KOPT-K1 (cell line): ENCODE results near the gene PTPRR.

Experiments used
- H3K27ac ChIP-seq: fragments of 200-600 bp; sonication (generic); 2 replicates; pipeline ENCODE4 v1.5.1; 2016; ENCODE audit warnings: antibody characterized with exemption, mild to moderate bottlenecking, low read depth, low read length; ENCODE audit not compliant: poor library complexity, severe bottlenecking
- H3K36me3 ChIP-seq: fragments of 200-600 bp; sonication (generic); 2 replicates; pipeline ENCODE4 v1.5.1; 2017; ENCODE audit warnings: antibody characterized with exemption, mild to moderate bottlenecking, low read length, moderate library complexity; ENCODE audit not compliant: insufficient read depth
- H3K9me3 ChIP-seq: fragments of 200-600 bp; sonication (generic); 2 replicates; pipeline ENCODE4 v1.5.1; 2017; ENCODE audit warnings: antibody characterized with exemption, low read length, mild to moderate bottlenecking; ENCODE audit not compliant: insufficient read depth, poor library complexity, severe bottlenecking

PTPRR gene

DNA sequence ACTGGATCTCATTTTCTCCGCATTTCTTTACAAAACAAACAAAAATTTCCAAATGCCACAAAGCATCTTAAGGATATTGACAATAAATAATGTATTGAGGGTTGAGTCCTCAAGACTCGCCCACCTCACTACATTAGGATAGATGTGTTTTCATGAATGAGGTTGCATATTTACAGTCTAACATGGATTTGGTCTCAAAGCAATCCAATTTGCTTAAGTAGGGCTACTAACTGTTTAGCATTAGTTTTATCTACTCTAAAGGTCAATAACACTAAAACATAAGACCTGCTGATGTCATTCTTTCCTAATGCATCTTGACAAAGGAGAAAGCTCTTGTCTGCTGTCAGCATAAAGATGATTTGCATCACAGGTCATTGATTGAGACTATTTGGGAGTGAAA is 82.4 kb downstream of the PTPRR start:
- H3K27ac ChIP-seq, result no peak overlapping the region
- H3K36me3 ChIP-seq, result no peaks in the 10 kb centered on the region
- no peaks in the 10 kb centered on the region for H3K9me3 ChIP-seq

- H3K9me3 ChIP-seq, result no peaks in the 10 kb centered on the region
- H3K27ac ChIP-seq, result no peak overlapping the region
- no peaks in the 10 kb centered on the region for H3K36me3 ChIP-seq
Observed at GRCh38 chr12:70837026-70837425, 83.5 kb downstream of the PTPRR start.

DNA sequence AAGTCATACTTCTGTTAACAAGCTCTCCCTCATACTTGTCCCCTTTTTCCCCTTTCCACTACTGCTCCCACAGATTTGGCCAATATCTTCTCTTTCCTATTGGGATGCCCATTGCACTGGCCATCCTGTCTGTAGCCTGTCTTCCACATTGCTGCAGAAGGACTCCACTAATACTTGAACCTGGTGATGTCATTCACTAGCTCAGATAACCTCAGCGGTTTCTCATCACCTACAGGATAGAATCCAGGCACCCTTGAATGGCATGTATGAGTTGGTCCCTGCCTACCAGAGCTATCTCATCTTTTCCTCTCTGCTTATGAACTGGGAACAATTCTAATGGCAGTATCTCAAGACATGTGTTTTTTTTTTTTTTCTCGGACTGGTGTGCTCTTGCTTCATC is 84.6 kb downstream of the PTPRR start:
- Histone ChIP-seq H3K36me3 (no peaks in the 10 kb centered on the region), H3K27ac (no peak overlapping the region), H3K9me3 (no peaks in the 10 kb centered on the region)

DNA sequence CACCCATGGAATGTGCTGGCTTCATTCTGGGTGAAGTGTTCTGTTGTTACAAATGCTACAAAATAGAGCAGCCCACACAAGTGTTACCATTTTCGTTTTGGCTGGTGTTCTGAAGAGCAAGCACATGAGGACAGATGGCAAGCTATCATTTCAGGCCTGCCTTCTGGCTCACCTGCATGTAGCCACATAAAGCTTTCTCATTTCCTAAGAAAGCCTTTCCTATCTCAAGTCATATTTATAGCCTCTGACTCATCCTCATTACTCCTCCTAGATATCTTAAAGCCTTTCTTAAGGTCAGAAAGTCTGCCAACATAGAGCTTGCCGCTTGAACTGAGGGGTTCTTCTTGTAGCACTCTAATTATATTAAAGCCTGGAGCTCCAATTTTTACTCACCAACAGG is 89.0 kb downstream of the PTPRR start:
- no peaks in the 10 kb centered on the region for H3K9me3 ChIP-seq
- H3K27ac ChIP-seq, result no peak overlapping the region
- H3K36me3 ChIP-seq, result no peaks in the 10 kb centered on the region

DNA sequence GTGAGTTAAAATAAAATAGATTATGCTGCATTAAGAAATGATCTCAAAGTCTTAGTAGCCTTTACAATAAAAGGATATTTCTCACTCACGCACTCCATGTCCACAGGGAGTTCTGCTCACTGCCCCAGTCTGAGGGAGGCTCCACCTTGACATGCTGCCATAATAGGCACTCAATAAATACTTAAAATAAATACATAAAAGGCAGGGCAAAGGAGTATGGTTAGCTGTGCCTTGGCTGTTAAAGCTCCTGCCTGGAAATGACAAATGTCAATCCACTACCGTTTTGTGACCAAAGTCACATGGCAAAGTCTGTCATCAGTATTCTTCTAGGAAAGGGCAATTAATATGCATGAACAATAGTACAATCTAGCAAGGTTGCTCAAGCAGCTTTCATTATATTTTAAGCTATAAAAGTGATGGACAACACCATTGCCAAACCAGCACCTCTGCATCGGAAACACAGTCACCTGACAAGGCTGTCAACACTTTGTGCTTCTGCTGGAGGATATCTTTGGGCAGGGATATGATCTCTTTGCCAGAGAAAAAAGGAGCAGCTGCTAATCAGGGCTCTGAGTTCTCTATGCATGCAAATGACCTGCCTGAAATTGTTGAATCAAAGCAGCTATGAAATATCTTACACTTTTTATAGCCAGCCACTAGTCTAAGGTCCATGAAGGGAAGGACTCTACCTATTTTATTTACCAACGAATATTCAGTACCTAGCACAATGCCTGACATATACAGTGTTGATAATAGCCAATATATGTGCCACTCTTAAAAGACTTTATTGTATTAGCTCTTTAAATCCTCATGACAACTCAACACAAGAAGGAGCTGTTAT is 90.1 kb downstream of the PTPRR start:
- H3K27ac ChIP-seq, result no peak overlapping the region
- H3K36me3 ChIP-seq, result no peaks in the 10 kb centered on the region
- H3K9me3 ChIP-seq, result no peaks in the 10 kb centered on the region

GRCh38 chr12:70829070-70829469 is 91.5 kb downstream of the PTPRR start:
- no peaks in the 10 kb centered on the region for H3K36me3 ChIP-seq
- no peak overlapping the region for H3K27ac ChIP-seq
- no peaks in the 10 kb centered on the region for H3K9me3 ChIP-seq

DNA sequence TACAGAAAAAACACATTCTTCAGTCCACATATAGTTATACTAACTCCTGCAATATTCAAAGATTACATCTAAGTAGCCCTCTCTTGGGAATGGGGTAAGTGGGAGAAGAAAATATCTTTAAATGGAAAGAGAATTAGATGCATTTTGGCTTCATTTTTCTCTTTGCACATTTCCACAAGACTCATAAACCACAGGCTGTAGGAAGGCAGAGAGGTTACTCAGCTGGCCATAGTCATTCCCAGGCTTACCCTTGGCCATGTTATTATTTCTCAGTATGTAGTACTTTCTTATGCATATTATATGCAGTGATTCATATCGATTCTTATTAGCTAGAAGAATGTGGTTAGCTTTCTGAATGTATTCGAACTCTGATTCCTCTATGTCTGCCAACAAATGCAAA is 92.2 kb downstream of the PTPRR start:
- Histone ChIP-seq H3K9me3 (no peaks in the 10 kb centered on the region), H3K36me3 (no peaks in the 10 kb centered on the region)

GRCh38 chr12:70826156-70826555 is 94.4 kb downstream of the PTPRR start:
- no peak overlapping the region for H3K27ac ChIP-seq
- no peaks in the 10 kb centered on the region for H3K36me3 ChIP-seq
- H3K9me3 ChIP-seq, result no peaks in the 10 kb centered on the region

More for the DNA sequence above, 92.2 kb downstream of the PTPRR start:
- H3K27ac ChIP-seq, result no peak overlapping the region

- Histone ChIP-seq H3K9me3 (no peaks in the 10 kb centered on the region), H3K27ac (no peak overlapping the region), H3K36me3 (no peaks in the 10 kb centered on the region)
Observed at GRCh38 chr12:70824511-70824910, 96.0 kb downstream of the PTPRR start.

GRCh38 chr12:70823182-70823976 is 97.2 kb downstream of the PTPRR start:
- Histone ChIP-seq H3K9me3 (no peaks in the 10 kb centered on the region), H3K36me3 (no peaks in the 10 kb centered on the region), H3K27ac (no peak overlapping the region)

- no peaks in the 10 kb centered on the region for H3K9me3 ChIP-seq
- no peak overlapping the region for H3K27ac ChIP-seq
- no peaks in the 10 kb centered on the region for H3K36me3 ChIP-seq
Observed at GRCh38 chr12:70822412-70822811, 98.1 kb downstream of the PTPRR start.

DNA sequence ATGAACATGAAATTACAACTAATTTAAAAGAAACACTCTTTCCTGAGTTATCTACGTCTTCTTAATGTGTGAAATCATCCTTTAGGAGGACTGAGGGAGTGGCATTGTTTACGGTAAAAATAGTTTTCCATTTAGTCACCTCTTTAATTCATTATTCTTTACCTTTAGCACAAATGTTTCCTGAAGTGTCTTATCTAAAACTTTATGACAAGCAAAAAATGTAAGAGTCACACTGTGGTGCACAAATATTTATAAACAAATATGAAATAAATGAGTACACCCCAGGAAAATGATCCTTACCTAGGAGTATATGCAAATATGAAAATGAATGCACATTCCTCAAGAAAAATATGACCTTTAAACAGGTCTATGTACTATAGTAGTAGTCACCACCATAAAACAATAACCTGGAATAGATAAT is 104.6 kb downstream of the PTPRR start:
- no peaks in the 10 kb centered on the region for H3K36me3 ChIP-seq
- H3K27ac ChIP-seq, result no peak overlapping the region
- no peaks in the 10 kb centered on the region for H3K9me3 ChIP-seq

DNA sequence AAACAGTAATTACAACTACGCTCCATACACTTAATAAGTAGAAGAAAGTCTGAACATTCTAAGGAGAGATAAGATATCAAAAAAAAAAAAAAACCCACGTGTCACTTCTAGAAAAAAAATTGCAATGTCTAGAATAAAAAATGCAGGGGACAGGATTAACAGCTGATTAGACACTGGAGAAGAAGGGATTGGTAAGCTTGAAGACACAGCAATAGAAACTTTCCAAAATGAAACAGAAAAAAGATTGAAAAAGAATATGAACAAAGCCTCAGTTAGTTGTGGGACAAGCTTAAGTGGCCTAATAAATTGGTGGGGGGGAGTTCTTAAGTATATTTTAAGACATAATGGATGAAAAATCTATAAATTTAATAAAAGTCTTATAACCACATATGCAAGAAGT is 105.5 kb downstream of the PTPRR start:
- no peaks in the 10 kb centered on the region for H3K9me3 ChIP-seq
- H3K36me3 ChIP-seq, result no peaks in the 10 kb centered on the region
- H3K27ac ChIP-seq, result no peak overlapping the region

GRCh38 chr12:70813559-70813958 is 107.0 kb downstream of the PTPRR start:
- H3K9me3 ChIP-seq, result no peaks in the 10 kb centered on the region
- H3K36me3 ChIP-seq, result no peaks in the 10 kb centered on the region
- H3K27ac ChIP-seq, result no peak overlapping the region

DNA sequence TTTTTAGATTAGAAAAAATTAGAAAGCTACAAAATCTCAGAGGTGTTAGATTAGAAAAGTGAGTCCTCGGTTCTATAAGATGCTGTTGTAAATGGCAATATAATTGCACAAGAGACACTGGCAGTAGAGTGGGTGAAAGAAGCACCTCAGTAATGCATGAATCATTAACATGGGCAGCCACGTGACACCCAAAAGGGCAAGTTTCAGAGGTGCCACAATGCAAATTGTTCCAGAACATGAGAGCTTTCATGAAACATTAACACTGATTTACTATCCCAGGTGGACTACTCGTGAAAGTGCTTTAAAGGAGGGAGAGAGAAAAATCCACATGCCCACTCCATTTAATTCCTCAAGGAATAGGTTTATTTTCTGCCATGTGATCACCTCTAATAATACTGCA is 108.4 kb downstream of the PTPRR start:
- no peaks in the 10 kb centered on the region for H3K9me3 ChIP-seq
- no peak overlapping the region for H3K27ac ChIP-seq
- H3K36me3 ChIP-seq, result no peaks in the 10 kb centered on the region
